Right lung (tissue), 5 donors: ENCODE results near the gene FITM2. TPM values are rescaled to one million over a fixed set of nuclear protein-coding genes. Genes with fewer than 3 reads are reported as not detected.

ENCODE experiments used
- DNase-seq, 2 donors: peaks; one replicate each; pipeline ENCODE4 v3.0.0-alpha.2; 2013
- polyA plus RNA-seq, 5 donors: library from polyadenylated mRNA; unstranded; fragments of 120-200 nt; gene quantifications; one replicate each; pipeline versions ENCODE4 v1.2.1 to v1.2.3, GENCODE V29; 2013; ENCODE audit warnings: inconsistent platforms in 1 of 5, low replicate concordance in 1 of 5; ENCODE audit not compliant: insufficient read length in 5 of 5, insufficient read depth in 1 of 5

FITM2 gene
- polyA plus RNA-seq, 5 donors = 7.1 to 9.4 (median 7.8) TPM

GRCh38 chr20:44287272-44288097 lies 23.5 kb downstream of the FITM2 start:
- no peak for DNase-seq

GRCh38 chr20:44284032-44284431 lies 27.0 kb downstream of the FITM2 start:
- no peak for DNase-seq

GRCh38 chr20:44282192-44282591 lies 28.8 kb downstream of the FITM2 start:
- no peak for DNase-seq

- no peak for DNase-seq
Observed at GRCh38 chr20:44280387-44280786, 30.6 kb downstream of the FITM2 start.

GRCh38 chr20:44279228-44279627 lies 31.8 kb downstream of the FITM2 start:
- DNase-seq = no peak

- DNase-seq = no peak
Observed at GRCh38 chr20:44274303-44275017, 36.5 kb downstream of the FITM2 start.

- DNase-seq = no peak
Observed at GRCh38 chr20:44273231-44274215, 37.5 kb downstream of the FITM2 start.

- DNase-seq = no peak
Observed at GRCh38 chr20:44271915-44272663, 38.9 kb downstream of the FITM2 start.

- DNase-seq = no peak
Observed at GRCh38 chr20:44268802-44269201, 42.2 kb downstream of the FITM2 start.

- DNase-seq = no peak
Observed at GRCh38 chr20:44264287-44264686, 46.7 kb downstream of the FITM2 start.

GRCh38 chr20:44258226-44258890 lies 52.6 kb downstream of the FITM2 start:
- no peak for DNase-seq

GRCh38 chr20:44256961-44257360 lies 54.0 kb downstream of the FITM2 start:
- no peak for DNase-seq

- DNase-seq = no peak
Observed at GRCh38 chr20:44255942-44256341, 55.1 kb downstream of the FITM2 start.

GRCh38 chr20:44254073-44254472 lies 56.9 kb downstream of the FITM2 start:
- no peak for DNase-seq

GRCh38 chr20:44253528-44253927 lies 57.5 kb downstream of the FITM2 start:
- no peak for DNase-seq

Other genes starting within 250 kb of the FITM2 start
- 1 to 10 TPM in 4 of 5 donors, under 1 TPM in 1; 0.87 to 4.4 (median 1.4) TPM for gene JPH2, start 124.0 kb downstream of the FITM2 start, polyA plus RNA-seq
- gene OSER1, start 100.4 kb downstream of the FITM2 start, polyA plus RNA-seq = 10 to 100 TPM; 34.0 to 48.1 (median 41.6) TPM
- under 1 TPM; 0.14 to 0.84 (median 0.40) TPM for gene GDAP1L1, start 63.9 kb downstream of the FITM2 start, polyA plus RNA-seq
- gene R3HDML, start 25.8 kb upstream of the FITM2 start, polyA plus RNA-seq = under 1 TPM in 2 of 5 donors, not detected in 3; 0.09 to 0.17 TPM
- 1 to 10 TPM in 1 of 5 donors, under 1 TPM in 4; 0.78 to 1.2 (median 0.87) TPM for gene HNF4A, start 44.5 kb upstream of the FITM2 start, polyA plus RNA-seq
- gene TTPAL, start 164.7 kb upstream of the FITM2 start, polyA plus RNA-seq = 10 to 100 TPM; 10.1 to 12.8 (median 10.4) TPM
- 10 to 100 TPM; 61.6 to 83.5 (median 73.0) TPM for gene SERINC3, start 210.9 kb upstream of the FITM2 start, polyA plus RNA-seq